HepG2 (cell line): Measurements from ENCODE around the gene SEPHS2. TPM values are rescaled to one million over a fixed set of nuclear protein-coding genes. Genes with fewer than 3 reads are reported as not detected.

Source experiments
- ETV6 ChIP-seq: sonication (generic); formaldehyde crosslinking; conservative IDR thresholded peaks from 2 replicates; pipeline ENCODE4 v1.4.0; 2020; ENCODE audit warnings: missing genetic modification reagents
- HINFP ChIP-seq: sonication (generic); formaldehyde crosslinking; IDR thresholded peaks from 2 replicates; pipeline ENCODE4 v1.4.0; 2020; ENCODE audit warnings: low read depth, mild to moderate bottlenecking, missing genetic modification reagents
- HMG20B ChIP-seq: conservative IDR thresholded peaks from 2 replicates; pipeline ENCODE4 v1.6.1; 2016; ENCODE audit warnings: missing genetic modification reagents, missing compliant biosample characterization
- MAF1 ChIP-seq: sonication (generic); formaldehyde crosslinking; IDR thresholded peaks from 2 replicates; pipeline ENCODE4 v1.5.0; 2020; ENCODE audit warnings: missing genetic modification reagents, borderline replicate concordance
- PAWR ChIP-seq: sonication (generic); formaldehyde crosslinking; IDR thresholded peaks from 2 replicates; pipeline ENCODE4 v1.4.0; 2020; ENCODE audit warnings: missing genetic modification reagents, mild to moderate bottlenecking, borderline replicate concordance
- POLR2AphosphoS5 ChIP-seq: IDR thresholded peaks from 2 replicates; pipeline ENCODE4 v1.6.1; 2012; ENCODE audit warnings: low read depth, low read length
- RXRB ChIP-seq: IDR thresholded peaks from 2 replicates; pipeline ENCODE4 v1.6.1; 2016; ENCODE audit warnings: borderline replicate concordance, missing genetic modification reagents, missing compliant biosample characterization
- SNAPC5 ChIP-seq: sonication (generic); formaldehyde crosslinking; IDR thresholded peaks from 2 replicates; pipeline ENCODE4 v1.8.1; 2023; ENCODE audit warnings: mild to moderate bottlenecking, missing genetic modification reagents, borderline replicate concordance
- SOX5 ChIP-seq: IDR thresholded peaks from 2 replicates; pipeline ENCODE4 v1.6.1; 2016; ENCODE audit warnings: borderline replicate concordance
- TARDBP ChIP-seq: sonication (generic); formaldehyde crosslinking; IDR thresholded peaks from 2 replicates; pipeline ENCODE4 v1.8.0; 2022; ENCODE audit warnings: mild to moderate bottlenecking, missing genetic modification reagents
- THYN1 ChIP-seq: sonication (generic); formaldehyde crosslinking; IDR thresholded peaks from 2 replicates; pipeline ENCODE4 v1.8.1; 2023; ENCODE audit warnings: low read depth, mild to moderate bottlenecking, moderate library complexity, missing genetic modification reagents, borderline replicate concordance
- TP53 ChIP-seq: sonication (generic); formaldehyde crosslinking; conservative IDR thresholded peaks from 2 replicates; pipeline ENCODE4 v1.4.0; 2020; ENCODE audit warnings: missing genetic modification reagents
- TRIM24 ChIP-seq: sonication (generic); formaldehyde crosslinking; IDR thresholded peaks from 2 replicates; pipeline ENCODE4 v1.8.0; 2022; ENCODE audit warnings: mild to moderate bottlenecking, missing genetic modification reagents
- XRCC5 ChIP-seq: fragments of 200-400 bp; formaldehyde crosslinking; optimal IDR thresholded peaks from 2 replicates; pipeline ENCODE3; 2017; ENCODE audit warnings: mild to moderate bottlenecking, low read length
- ZNF160 ChIP-seq: sonication (generic); formaldehyde crosslinking; IDR thresholded peaks from 2 replicates; pipeline ENCODE4 v1.8.0; 2022; ENCODE audit warnings: mild to moderate bottlenecking, inconsistent platforms, missing genetic modification reagents
- ZNF333 ChIP-seq: sonication (generic); formaldehyde crosslinking; IDR thresholded peaks from 2 replicates; pipeline ENCODE4 v1.4.0; 2020; ENCODE audit warnings: mild to moderate bottlenecking, missing genetic modification reagents, borderline replicate concordance
- ZNF552 ChIP-seq: sonication (generic); formaldehyde crosslinking; IDR thresholded peaks from 2 replicates; pipeline ENCODE4 v1.9.0; 2022; ENCODE audit warnings: missing genetic modification reagents, mild to moderate bottlenecking, borderline replicate concordance
- ZNF691 ChIP-seq: sonication (generic); formaldehyde crosslinking; IDR thresholded peaks from 2 replicates; pipeline ENCODE4 v1.4.0; 2020; ENCODE audit warnings: missing genetic modification reagents, low read depth, mild to moderate bottlenecking, borderline replicate concordance
- ZSCAN20 ChIP-seq: sonication (generic); formaldehyde crosslinking; IDR thresholded peaks from 2 replicates; pipeline ENCODE4 v1.4.0; 2020; ENCODE audit warnings: missing genetic modification reagents, mild to moderate bottlenecking, borderline replicate concordance
- polyA plus RNA-seq, 8 experiments: library from polyadenylated mRNA; depleted of rRNA in 3 of 8; stranded (reverse) in 7 of 8; unstranded in 1 of 8; fragments of >200 nt; fragmentation: Illumina TruSeq in 4 of 8; extraction: Trizol in 4 of 8; gene quantifications; 2 replicates each; pipeline versions ENCODE4 v1.2.1 to v1.2.3, GENCODE V29; 2011 to 2016; ENCODE audit warnings: low read depth in 4 of 8, missing spikeins in 1 of 8, mixed read lengths in 1 of 8; ENCODE audit not compliant: insufficient read depth in 1 of 8
- total RNA-seq, 5 experiments: library from RNA; depleted of rRNA; stranded (reverse); fragments of >200 nt; fragmentation: Illumina TruSeq; extraction: Trizol; gene quantifications; 2 replicates each; pipeline ENCODE4 v1.2.3, GENCODE V29; 2016; ENCODE audit warnings: low read depth in 1 of 5
- TF ChIP-seq, protein P1 (sequence below): IDR thresholded peaks from 2 replicates; pipeline ENCODE4 v1.6.1; 2018; ENCODE audit warnings: missing genetic modification reagents
- TF ChIP-seq, protein P2 (sequence below): sonication (generic); formaldehyde crosslinking; conservative IDR thresholded peaks from 2 replicates; pipeline ENCODE4 v1.4.0; 2020; ENCODE audit warnings: missing genetic modification reagents

SEPHS2 gene
- total and polyA plus RNA-seq, 2 of the 13 experiments (the other 11 are each of a cell fraction or from before 2014, with no cell fraction given), result 20.7 to 127 TPM

- TF ChIP-seq THYN1 (peak; percentile 96; the same call in 1 of the 2 replicates), ZSCAN20 (CRISPR knock-in tag) (peak; percentile 69; the same call in 1 of the 2 replicates), SNAPC5 (peak; percentile 79), POLR2AphosphoS5 (peak; percentile 73), TARDBP (CRISPR knock-in tag) (peak; percentile 82), XRCC5 (peak; percentile 93), ETV6 (CRISPR knock-in tag) (peak; percentile 51; the same call in 1 of the 2 replicates), ZNF160 (0 out of 2 replicates have a peak, but pooled peaks have one; percentile 4), RXRB (CRISPR knock-in tag) (peak; percentile 63; the same call in 1 of the 2 replicates), SOX5 (CRISPR knock-in tag) (peak; percentile 61; the same call in 1 of the 2 replicates), HINFP (0 out of 2 replicates have a peak, but pooled peaks have one; percentile 21), TRIM24 (no peak), PAWR (CRISPR knock-in tag) (peak; percentile 89; the same call in 1 of the 2 replicates), ZNF333 (peak; percentile 92), MAF1 (CRISPR knock-in tag) (no peak), ZNF691 (peak; percentile 31; the same call in 1 of the 2 replicates), ZNF552 (CRISPR knock-in tag) (no peak; the same call in 1 of the 2 replicates), TP53 (CRISPR knock-in tag) (no peak), HMG20B (CRISPR knock-in tag) (peak; percentile 64)
- TF ChIP-seq, protein P1, sequence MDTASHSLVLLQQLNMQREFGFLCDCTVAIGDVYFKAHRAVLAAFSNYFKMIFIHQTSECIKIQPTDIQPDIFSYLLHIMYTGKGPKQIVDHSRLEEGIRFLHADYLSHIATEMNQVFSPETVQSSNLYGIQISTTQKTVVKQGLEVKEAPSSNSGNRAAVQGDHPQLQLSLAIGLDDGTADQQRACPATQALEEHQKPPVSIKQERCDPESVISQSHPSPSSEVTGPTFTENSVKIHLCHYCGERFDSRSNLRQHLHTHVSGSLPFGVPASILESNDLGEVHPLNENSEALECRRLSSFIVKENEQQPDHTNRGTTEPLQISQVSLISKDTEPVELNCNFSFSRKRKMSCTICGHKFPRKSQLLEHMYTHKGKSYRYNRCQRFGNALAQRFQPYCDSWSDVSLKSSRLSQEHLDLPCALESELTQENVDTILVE, result peak; percentile 91
- TF ChIP-seq, protein P2, sequence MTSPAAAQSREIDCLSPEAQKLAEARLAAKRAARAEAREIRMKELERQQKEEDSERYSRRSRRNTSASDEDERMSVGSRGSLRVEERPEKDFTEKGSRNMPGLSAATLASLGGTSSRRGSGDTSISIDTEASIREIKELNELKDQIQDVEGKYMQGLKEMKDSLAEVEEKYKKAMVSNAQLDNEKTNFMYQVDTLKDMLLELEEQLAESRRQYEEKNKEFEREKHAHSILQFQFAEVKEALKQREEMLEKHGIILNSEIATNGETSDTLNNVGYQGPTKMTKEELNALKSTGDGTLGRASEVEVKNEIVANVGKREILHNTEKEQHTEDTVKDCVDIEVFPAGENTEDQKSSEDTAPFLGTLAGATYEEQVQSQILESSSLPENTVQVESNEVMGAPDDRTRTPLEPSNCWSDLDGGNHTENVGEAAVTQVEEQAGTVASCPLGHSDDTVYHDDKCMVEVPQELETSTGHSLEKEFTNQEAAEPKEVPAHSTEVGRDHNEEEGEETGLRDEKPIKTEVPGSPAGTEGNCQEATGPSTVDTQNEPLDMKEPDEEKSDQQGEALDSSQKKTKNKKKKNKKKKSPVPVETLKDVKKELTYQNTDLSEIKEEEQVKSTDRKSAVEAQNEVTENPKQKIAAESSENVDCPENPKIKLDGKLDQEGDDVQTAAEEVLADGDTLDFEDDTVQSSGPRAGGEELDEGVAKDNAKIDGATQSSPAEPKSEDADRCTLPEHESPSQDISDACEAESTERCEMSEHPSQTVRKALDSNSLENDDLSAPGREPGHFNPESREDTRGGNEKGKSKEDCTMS (CRISPR knock-in tag), result no peak
Measured at GRCh38 chr16:30429678-30430427, 15.8 kb downstream of the SEPHS2 start, which contains the start of gene DCTPP1 (continued).
